ENCODE data around the gene STIM1. TPM values are rescaled to one million over a fixed set of nuclear protein-coding genes. Genes with fewer than 3 reads are reported as not detected.

Gene STIM1
- total RNA-seq, 4 donors from 2014 or later = 65.2 to 150 (median 92.6) TPM

- Histone ChIP-seq H3K4me1 (peaks cover 0 to 5% (median 0%) of the 10 kb centered on the region in 4 donors), H3K27ac (replicated peaks in 1 of 4) (no peak overlapping the region), H3K27me3 (no peaks in the 10 kb centered on the region), H3K9me3 (no peaks in the 10 kb centered on the region), H3K36me3 (peaks cover 23 to 44% (median 39%) of the 10 kb centered on the region in 4 donors), H3K4me3 (no peak overlapping the region)
- no peak for DNase-seq (ENCODE audit: extremely low spot score)
- TF ChIP-seq CTCF (IDR thresholded peaks at IDR 0.05) (peak; percentile 29 to 69 (median 41)), EP300 (IDR thresholded peaks at IDR 0.05) (no peak)
- 92% methylated on average over 9 of the region's 18 CpGs for WGBS
- intact Hi-C loops (cut with DNase I) = no loop called here
Measured at GRCh38 chr11:3824714-3825472, 30.6 kb upstream of the STIM1 start.

GRCh38 chr11:3825473-3826154 lies 29.9 kb upstream of the STIM1 start:
- TF ChIP-seq EP300 (IDR thresholded peaks at IDR 0.05) (no peak), POLR2A (IDR thresholded peaks at IDR 0.05; ENCODE audit: low read depth) (no peak), POLR2AphosphoS5 (IDR thresholded peaks at IDR 0.05) (no peak), CTCF (IDR thresholded peaks at IDR 0.05) (no peak)
- Histone ChIP-seq H3K9me3 (no peaks in the 10 kb centered on the region), H3K27ac (replicated peaks in 1 of 4) (no peak overlapping the region), H3K36me3 (peaks cover 29 to 51% (median 46%) of the 10 kb centered on the region in 4 donors), H3K4me3 (no peak overlapping the region), H3K4me1 (peaks cover 0 to 5% (median under 1%) of the 10 kb centered on the region in 4 donors), H3K27me3 (no peaks in the 10 kb centered on the region)
- no peak for DNase-seq (ENCODE audit: extremely low spot score)
- 77% methylated on average over 8 of the region's 8 CpGs for WGBS
- intact Hi-C loops (cut with DNase I) = no loop called here

- intact Hi-C loops (cut with DNase I) = no loop called here
- Histone ChIP-seq H3K4me3 (no peak overlapping the region), H3K27ac (replicated peaks in 1 of 4) (no peak overlapping the region), H3K4me1 (peaks cover 9 to 14% (median 9%) of the 10 kb centered on the region in 4 donors), H3K27me3 (no peaks in the 10 kb centered on the region), H3K36me3 (peaks cover 29 to 51% (median 49%) of the 10 kb centered on the region in 4 donors), H3K9me3 (no peaks in the 10 kb centered on the region)
- no peak for DNase-seq (ENCODE audit: extremely low spot score)
- 100% methylated on average over 2 of the region's 3 CpGs for WGBS
- TF ChIP-seq POLR2A (IDR thresholded peaks at IDR 0.05; ENCODE audit: low read depth) = no peak
- no peak for TF ChIP-seq POLR2AphosphoS5 (IDR thresholded peaks at IDR 0.05)
- TF ChIP-seq EP300 (IDR thresholded peaks at IDR 0.05) = no peak
- TF ChIP-seq CTCF (IDR thresholded peaks at IDR 0.05) = no peak
Measured at GRCh38 chr11:3826721-3827120, 28.7 kb upstream of the STIM1 start.

- TF ChIP-seq EP300 (IDR thresholded peaks at IDR 0.05) (no peak), POLR2AphosphoS5 (IDR thresholded peaks at IDR 0.05) (no peak), POLR2A (IDR thresholded peaks at IDR 0.05; ENCODE audit: low read depth) (no peak), CTCF (IDR thresholded peaks at IDR 0.05) (no peak)
- Histone ChIP-seq H3K27me3 (no peaks in the 10 kb centered on the region), H3K9me3 (no peaks in the 10 kb centered on the region), H3K27ac (replicated peaks in 1 of 4) (no peak overlapping the region), H3K36me3 (peaks cover 29 to 54% (median 49%) of the 10 kb centered on the region in 4 donors), H3K4me1 (peaks cover 17 to 23% (median 18%) of the 10 kb centered on the region in 4 donors), H3K4me3 (no peak overlapping the region)
- DNase-seq (ENCODE audit: extremely low spot score) = no peak
- intact Hi-C loops (cut with DNase I) = no loop called here
- 92% methylated on average over 34 of the region's 35 CpGs for WGBS
Measured at GRCh38 chr11:3827434-3828186, 27.9 kb upstream of the STIM1 start.

All from esophagus muscularis mucosa (tissue), 4 donors.